ENCODE data around the gene EWSR1.

EWSR1 gene

GRCh38 chr22:29306175-29306834, 38.2 kb downstream of the EWSR1 start, which contains the start of gene GAS2L1 (continued):
- TF ChIP-seq ZNF211 (tag by site-specific recombination; IDR thresholded peaks at IDR 0.05; ENCODE audit: low read depth) (no peak), ZNF518A (tag by site-specific recombination; conservative IDR thresholded peaks at IDR 0.05; ENCODE audit: low read depth) (no peak), ZNF501 (tag by site-specific recombination; IDR thresholded peaks at IDR 0.05) (no peak), SP2 (tag by site-specific recombination; IDR thresholded peaks at IDR 0.05) (peak; percentile 84), ZNF24 (tag by site-specific recombination; IDR thresholded peaks at IDR 0.05) (peak; percentile 57), ZSCAN5A (tag by site-specific recombination; IDR thresholded peaks at IDR 0.05) (peak; percentile 3; the same call in 1 of the 2 replicates), ZNF777 (tag by site-specific recombination; IDR thresholded peaks at IDR 0.05; ENCODE audit: borderline replicate concordance) (0 out of 2 replicates have a peak, but pooled peaks have one; percentile 56), HOXA7 (CRISPR knock-in tag; IDR thresholded peaks at IDR 0.05; ENCODE audit: borderline replicate concordance) (no peak), ZNF707 (tag by site-specific recombination; IDR thresholded peaks at IDR 0.05) (no peak), IKZF3 (tag by site-specific recombination; IDR thresholded peaks at IDR 0.05) (peak; percentile 96), GLIS2 (tag by site-specific recombination; IDR thresholded peaks at IDR 0.05) (peak; percentile 93), GLIS1 (tag by site-specific recombination; IDR thresholded peaks at IDR 0.05) (peak; percentile 96), KLF7 (tag by site-specific recombination; IDR thresholded peaks at IDR 0.05; ENCODE audit: borderline replicate concordance) (peak; percentile 98), KLF1 (tag by site-specific recombination; IDR thresholded peaks at IDR 0.05) (peak; percentile 97), ZNF561 (tag by site-specific recombination; IDR thresholded peaks at IDR 0.05; ENCODE audit: borderline replicate concordance) (peak; percentile 89), ZSCAN30 (tag by site-specific recombination; IDR thresholded peaks at IDR 0.05) (peak; percentile 87), FEZF1 (tag by site-specific recombination; IDR thresholded peaks at IDR 0.05) (peak; percentile 61), ZSCAN16 (tag by site-specific recombination; IDR thresholded peaks at IDR 0.05) (no peak), ZNF423 (tag by site-specific recombination; IDR thresholded peaks at IDR 0.05) (peak; percentile 62; the same call in 1 of the 2 replicates), BCL11A (tag by site-specific recombination; IDR thresholded peaks at IDR 0.05; ENCODE audit: low read depth) (peak; percentile 75; the same call in 1 of the 2 replicates), ZNF335 (tag by site-specific recombination; conservative IDR thresholded peaks at IDR 0.05) (peak; percentile 93)
- TF ChIP-seq, protein P1, sequence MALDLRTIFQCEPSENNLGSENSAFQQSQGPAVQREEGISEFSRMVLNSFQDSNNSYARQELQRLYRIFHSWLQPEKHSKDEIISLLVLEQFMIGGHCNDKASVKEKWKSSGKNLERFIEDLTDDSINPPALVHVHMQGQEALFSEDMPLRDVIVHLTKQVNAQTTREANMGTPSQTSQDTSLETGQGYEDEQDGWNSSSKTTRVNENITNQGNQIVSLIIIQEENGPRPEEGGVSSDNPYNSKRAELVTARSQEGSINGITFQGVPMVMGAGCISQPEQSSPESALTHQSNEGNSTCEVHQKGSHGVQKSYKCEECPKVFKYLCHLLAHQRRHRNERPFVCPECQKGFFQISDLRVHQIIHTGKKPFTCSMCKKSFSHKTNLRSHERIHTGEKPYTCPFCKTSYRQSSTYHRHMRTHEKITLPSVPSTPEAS (tag by site-specific recombination; IDR thresholded peaks at IDR 0.05), result no peak; the same call in 1 of the 2 replicates
- TF ChIP-seq, protein P2, sequence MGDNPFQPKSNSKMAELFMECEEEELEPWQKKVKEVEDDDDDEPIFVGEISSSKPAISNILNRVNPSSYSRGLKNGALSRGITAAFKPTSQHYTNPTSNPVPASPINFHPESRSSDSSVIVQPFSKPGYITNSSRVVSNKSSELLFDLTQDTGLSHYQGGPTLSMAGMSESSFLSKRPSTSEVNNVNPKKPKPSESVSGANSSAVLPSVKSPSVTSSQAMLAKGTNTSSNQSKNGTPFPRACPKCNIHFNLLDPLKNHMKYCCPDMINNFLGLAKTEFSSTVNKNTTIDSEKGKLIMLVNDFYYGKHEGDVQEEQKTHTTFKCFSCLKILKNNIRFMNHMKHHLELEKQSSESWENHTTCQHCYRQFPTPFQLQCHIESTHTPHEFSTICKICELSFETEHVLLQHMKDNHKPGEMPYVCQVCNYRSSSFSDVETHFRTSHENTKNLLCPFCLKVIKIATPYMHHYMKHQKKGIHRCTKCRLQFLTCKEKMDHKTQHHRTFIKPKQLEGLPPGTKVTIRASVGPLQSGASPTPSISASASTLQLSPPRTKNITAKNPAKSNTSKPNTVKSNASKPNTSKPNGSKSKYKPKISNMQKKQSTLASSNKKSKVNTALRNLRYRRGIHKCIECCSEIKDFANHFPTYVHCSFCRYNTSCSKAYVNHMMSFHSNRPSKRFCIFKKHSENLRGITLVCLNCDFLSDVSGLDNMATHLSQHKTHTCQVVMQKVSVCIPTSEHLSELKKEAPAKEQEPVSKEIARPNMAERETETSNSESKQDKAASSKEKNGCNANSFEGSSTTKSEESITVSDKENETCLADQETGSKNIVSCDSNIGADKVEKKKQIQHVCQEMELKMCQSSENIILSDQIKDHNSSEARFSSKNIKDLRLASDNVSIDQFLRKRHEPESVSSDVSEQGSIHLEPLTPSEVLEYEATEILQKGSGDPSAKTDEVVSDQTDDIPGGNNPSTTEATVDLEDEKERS (tag by site-specific recombination; IDR thresholded peaks at IDR 0.05), result peak; percentile 43; the same call in 1 of the 2 replicates
- TF ChIP-seq, protein P3, sequence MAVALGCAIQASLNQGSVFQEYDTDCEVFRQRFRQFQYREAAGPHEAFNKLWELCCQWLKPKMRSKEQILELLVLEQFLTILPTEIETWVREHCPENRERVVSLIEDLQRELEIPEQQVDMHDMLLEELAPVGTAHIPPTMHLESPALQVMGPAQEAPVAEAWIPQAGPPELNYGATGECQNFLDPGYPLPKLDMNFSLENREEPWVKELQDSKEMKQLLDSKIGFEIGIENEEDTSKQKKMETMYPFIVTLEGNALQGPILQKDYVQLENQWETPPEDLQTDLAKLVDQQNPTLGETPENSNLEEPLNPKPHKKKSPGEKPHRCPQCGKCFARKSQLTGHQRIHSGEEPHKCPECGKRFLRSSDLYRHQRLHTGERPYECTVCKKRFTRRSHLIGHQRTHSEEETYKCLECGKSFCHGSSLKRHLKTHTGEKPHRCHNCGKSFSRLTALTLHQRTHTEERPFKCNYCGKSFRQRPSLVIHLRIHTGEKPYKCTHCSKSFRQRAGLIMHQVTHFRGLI (tag by site-specific recombination; IDR thresholded peaks at IDR 0.05), result peak; percentile 96
- TF ChIP-seq, protein P4, sequence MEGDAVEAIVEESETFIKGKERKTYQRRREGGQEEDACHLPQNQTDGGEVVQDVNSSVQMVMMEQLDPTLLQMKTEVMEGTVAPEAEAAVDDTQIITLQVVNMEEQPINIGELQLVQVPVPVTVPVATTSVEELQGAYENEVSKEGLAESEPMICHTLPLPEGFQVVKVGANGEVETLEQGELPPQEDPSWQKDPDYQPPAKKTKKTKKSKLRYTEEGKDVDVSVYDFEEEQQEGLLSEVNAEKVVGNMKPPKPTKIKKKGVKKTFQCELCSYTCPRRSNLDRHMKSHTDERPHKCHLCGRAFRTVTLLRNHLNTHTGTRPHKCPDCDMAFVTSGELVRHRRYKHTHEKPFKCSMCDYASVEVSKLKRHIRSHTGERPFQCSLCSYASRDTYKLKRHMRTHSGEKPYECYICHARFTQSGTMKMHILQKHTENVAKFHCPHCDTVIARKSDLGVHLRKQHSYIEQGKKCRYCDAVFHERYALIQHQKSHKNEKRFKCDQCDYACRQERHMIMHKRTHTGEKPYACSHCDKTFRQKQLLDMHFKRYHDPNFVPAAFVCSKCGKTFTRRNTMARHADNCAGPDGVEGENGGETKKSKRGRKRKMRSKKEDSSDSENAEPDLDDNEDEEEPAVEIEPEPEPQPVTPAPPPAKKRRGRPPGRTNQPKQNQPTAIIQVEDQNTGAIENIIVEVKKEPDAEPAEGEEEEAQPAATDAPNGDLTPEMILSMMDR (tag by site-specific recombination; IDR thresholded peaks at IDR 0.05), result peak; percentile 85

Measured in HEK293 (cell line).